Uterus (tissue), 2 donors: ENCODE results near the gene OR5H14.

ENCODE experiments used
- POLR2A ChIP-seq, 2 donors: fragments of 450-650 bp; IDR thresholded peaks; one replicate each; pipeline ENCODE4 v1.6.1; 2016; ENCODE audit warnings: antibody characterized with exemption in 2 of 2, mild to moderate bottlenecking in 1 of 2, moderate library complexity in 1 of 2
- TF ChIP-seq, protein P1 (sequence below), 4 experiments: fragments of 200-600 bp in 2 of 4; fragments of 450-650 bp in 2 of 4; sonication (generic) in 2 of 4; IDR thresholded peaks; one replicate each; pipeline ENCODE4 v1.5.1; 2016 to 2019; ENCODE audit warnings: antibody characterized with exemption in 4 of 4, mild to moderate bottlenecking in 2 of 4, moderate library complexity in 1 of 4

GRCh38 chr3:98171071-98171470 lies 23.8 kb downstream of the OR5H14 start:
- TF ChIP-seq, protein P1, sequence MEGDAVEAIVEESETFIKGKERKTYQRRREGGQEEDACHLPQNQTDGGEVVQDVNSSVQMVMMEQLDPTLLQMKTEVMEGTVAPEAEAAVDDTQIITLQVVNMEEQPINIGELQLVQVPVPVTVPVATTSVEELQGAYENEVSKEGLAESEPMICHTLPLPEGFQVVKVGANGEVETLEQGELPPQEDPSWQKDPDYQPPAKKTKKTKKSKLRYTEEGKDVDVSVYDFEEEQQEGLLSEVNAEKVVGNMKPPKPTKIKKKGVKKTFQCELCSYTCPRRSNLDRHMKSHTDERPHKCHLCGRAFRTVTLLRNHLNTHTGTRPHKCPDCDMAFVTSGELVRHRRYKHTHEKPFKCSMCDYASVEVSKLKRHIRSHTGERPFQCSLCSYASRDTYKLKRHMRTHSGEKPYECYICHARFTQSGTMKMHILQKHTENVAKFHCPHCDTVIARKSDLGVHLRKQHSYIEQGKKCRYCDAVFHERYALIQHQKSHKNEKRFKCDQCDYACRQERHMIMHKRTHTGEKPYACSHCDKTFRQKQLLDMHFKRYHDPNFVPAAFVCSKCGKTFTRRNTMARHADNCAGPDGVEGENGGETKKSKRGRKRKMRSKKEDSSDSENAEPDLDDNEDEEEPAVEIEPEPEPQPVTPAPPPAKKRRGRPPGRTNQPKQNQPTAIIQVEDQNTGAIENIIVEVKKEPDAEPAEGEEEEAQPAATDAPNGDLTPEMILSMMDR (IDR thresholded peaks at IDR 0.05) = no peak
- no peak for TF ChIP-seq POLR2A (IDR thresholded peaks at IDR 0.05)
